ENCODE measurements around the gene FAAP100.

FAAP100 gene

GRCh38 chr17:81575836-81576235 lies 23.7 kb upstream of the FAAP100 start:
- no peak for DNase-seq

- DNase-seq, result no peak
Observed at GRCh38 chr17:81574643-81574956, 22.4 kb upstream of the FAAP100 start.

GRCh38 chr17:81573794-81574642 lies 21.9 kb upstream of the FAAP100 start:
- DNase-seq, result no peak

- no peak for DNase-seq
Observed at GRCh38 chr17:81572563-81573168, 20.5 kb upstream of the FAAP100 start.

- no peak for DNase-seq
Observed at GRCh38 chr17:81570964-81571363, 18.8 kb upstream of the FAAP100 start.

- no peak for DNase-seq
Observed at GRCh38 chr17:81569986-81570514, 17.9 kb upstream of the FAAP100 start.

GRCh38 chr17:81568416-81568815 lies 16.3 kb upstream of the FAAP100 start:
- no peak for DNase-seq

GRCh38 chr17:81567191-81567590 lies 15.0 kb upstream of the FAAP100 start:
- DNase-seq, result no peak

- no peak for DNase-seq
Observed at GRCh38 chr17:81566461-81567126, 14.4 kb upstream of the FAAP100 start.

- DNase-seq, result no peak
Observed at GRCh38 chr17:81565231-81565630, 13.1 kb upstream of the FAAP100 start.

GRCh38 chr17:81564778-81565177 lies 12.6 kb upstream of the FAAP100 start:
- DNase-seq, result no peak

- no peak for DNase-seq
Observed at GRCh38 chr17:81563861-81564586, 11.9 kb upstream of the FAAP100 start.

- DNase-seq, result no peak
Observed at GRCh38 chr17:81561494-81561885, 9.3 kb upstream of the FAAP100 start.

GRCh38 chr17:81558941-81559806 lies 7.0 kb upstream of the FAAP100 start:
- DNase-seq, result no peak

- no peak for DNase-seq
Observed at GRCh38 chr17:81558115-81558468, 5.9 kb upstream of the FAAP100 start.

GRCh38 chr17:81557276-81558114 lies 5.3 kb upstream of the FAAP100 start:
- no peak for DNase-seq

GRCh38 chr17:81556863-81557262 lies 4.7 kb upstream of the FAAP100 start:
- no peak for DNase-seq

- no peak for DNase-seq
Observed at GRCh38 chr17:81556175-81556691, 4.1 kb upstream of the FAAP100 start.

GRCh38 chr17:81553616-81554181 lies 1.5 kb upstream of the FAAP100 start:
- DNase-seq, result no peak

GRCh38 chr17:81553018-81553615 lies 964 bp upstream of the FAAP100 start:
- DNase-seq, result peak; percentile 66
